Parathyroid adenoma (tissue), 2 donors: ENCODE measurements around the gene SEH1L.
"Not testable (repeated sequence)": the region's sequence is repeated elsewhere in the genome, so short reads cannot be mapped to it uniquely, and the experiment has no call there.

Source experiments
- H2AFZ ChIP-seq: fragments of 300-600 bp; sonication (generic); one replicate; pipeline ENCODE4 v1.7.0; 2017; ENCODE audit warnings: antibody characterized with exemption, mild to moderate bottlenecking
- H3K27ac ChIP-seq: fragments of 300-600 bp; sonication (generic); one replicate; pipeline ENCODE4 v1.7.0; 2017
- H3K27me3 ChIP-seq: fragments of 300-600 bp; sonication (generic); one replicate; pipeline ENCODE4 v1.7.0; 2017; ENCODE audit warnings: low read length; ENCODE audit not compliant: control insufficient read depth, insufficient read depth
- H3K36me3 ChIP-seq: fragments of 300-600 bp; sonication (generic); one replicate; pipeline ENCODE4 v1.7.0; 2017; ENCODE audit warnings: low read length; ENCODE audit not compliant: control insufficient read depth, insufficient read depth
- H3K4me1 ChIP-seq: fragments of 300-600 bp; sonication (generic); one replicate; pipeline ENCODE4 v1.7.0; 2017; ENCODE audit warnings: control low read depth
- H3K4me2 ChIP-seq: fragments of 300-600 bp; sonication (generic); one replicate; pipeline ENCODE4 v1.7.0; 2017; ENCODE audit warnings: low read length
- H3K4me3 ChIP-seq: fragments of 300-600 bp; sonication (generic); one replicate; pipeline ENCODE4 v1.7.0; 2017; ENCODE audit warnings: low read depth, low read length
- H3K79me2 ChIP-seq: fragments of 300-600 bp; sonication (generic); one replicate; pipeline ENCODE4 v1.7.0; 2017; ENCODE audit warnings: control low read depth
- H3K9ac ChIP-seq: fragments of 300-600 bp; sonication (generic); one replicate; pipeline ENCODE4 v1.7.0; 2017; ENCODE audit warnings: mild to moderate bottlenecking
- H3K9me3 ChIP-seq: fragments of 300-600 bp; sonication (generic); one replicate; pipeline ENCODE4 v1.7.0; 2017; ENCODE audit warnings: low read length; ENCODE audit not compliant: control insufficient read depth
- TF ChIP-seq, protein P1 (sequence below): fragments of 300-600 bp; sonication (generic); IDR thresholded peaks from one replicate; pipeline ENCODE4 v1.7.0; 2017; ENCODE audit warnings: antibody characterized with exemption, mild to moderate bottlenecking
- donor health status: primary hyperparathyroidism.

Gene SEH1L

DNA sequence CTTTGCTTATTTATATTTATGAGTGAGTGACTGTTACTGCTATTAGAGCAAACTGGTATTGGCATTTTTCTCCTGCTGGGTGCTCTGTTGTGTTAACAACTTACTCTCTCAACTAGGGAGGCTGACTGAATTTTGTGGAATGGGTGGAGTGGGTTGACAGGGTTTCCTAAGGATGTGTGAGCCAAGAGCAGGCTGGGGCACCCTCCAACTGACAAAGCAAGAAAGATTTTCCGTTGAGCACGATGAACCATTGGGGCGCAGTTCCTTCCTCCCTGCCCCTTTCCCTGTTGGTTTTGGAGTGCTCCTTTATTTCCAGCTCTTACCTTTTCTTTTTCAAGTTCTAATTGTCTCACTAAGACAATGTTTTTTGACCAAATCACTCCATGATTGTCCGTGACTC, 20.3 kb downstream of the SEH1L start:
- no peak overlapping the region for H3K27ac ChIP-seq
- no peaks in the 10 kb centered on the region for H3K36me3 ChIP-seq
- no peak overlapping the region for H3K4me3 ChIP-seq
- H3K79me2 ChIP-seq: peaks cover 16% of the 10 kb centered on the region
- H3K9ac ChIP-seq: no peak overlapping the region
- H3K4me2 ChIP-seq: no peak overlapping the region
- H2AFZ ChIP-seq: no peak overlapping the region
- H3K4me1 ChIP-seq: no peaks in the 10 kb centered on the region
- no peaks in the 10 kb centered on the region for H3K9me3 ChIP-seq
- TF ChIP-seq, protein P1, sequence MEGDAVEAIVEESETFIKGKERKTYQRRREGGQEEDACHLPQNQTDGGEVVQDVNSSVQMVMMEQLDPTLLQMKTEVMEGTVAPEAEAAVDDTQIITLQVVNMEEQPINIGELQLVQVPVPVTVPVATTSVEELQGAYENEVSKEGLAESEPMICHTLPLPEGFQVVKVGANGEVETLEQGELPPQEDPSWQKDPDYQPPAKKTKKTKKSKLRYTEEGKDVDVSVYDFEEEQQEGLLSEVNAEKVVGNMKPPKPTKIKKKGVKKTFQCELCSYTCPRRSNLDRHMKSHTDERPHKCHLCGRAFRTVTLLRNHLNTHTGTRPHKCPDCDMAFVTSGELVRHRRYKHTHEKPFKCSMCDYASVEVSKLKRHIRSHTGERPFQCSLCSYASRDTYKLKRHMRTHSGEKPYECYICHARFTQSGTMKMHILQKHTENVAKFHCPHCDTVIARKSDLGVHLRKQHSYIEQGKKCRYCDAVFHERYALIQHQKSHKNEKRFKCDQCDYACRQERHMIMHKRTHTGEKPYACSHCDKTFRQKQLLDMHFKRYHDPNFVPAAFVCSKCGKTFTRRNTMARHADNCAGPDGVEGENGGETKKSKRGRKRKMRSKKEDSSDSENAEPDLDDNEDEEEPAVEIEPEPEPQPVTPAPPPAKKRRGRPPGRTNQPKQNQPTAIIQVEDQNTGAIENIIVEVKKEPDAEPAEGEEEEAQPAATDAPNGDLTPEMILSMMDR: no peak
- no peaks in the 10 kb centered on the region for H3K27me3 ChIP-seq

DNA sequence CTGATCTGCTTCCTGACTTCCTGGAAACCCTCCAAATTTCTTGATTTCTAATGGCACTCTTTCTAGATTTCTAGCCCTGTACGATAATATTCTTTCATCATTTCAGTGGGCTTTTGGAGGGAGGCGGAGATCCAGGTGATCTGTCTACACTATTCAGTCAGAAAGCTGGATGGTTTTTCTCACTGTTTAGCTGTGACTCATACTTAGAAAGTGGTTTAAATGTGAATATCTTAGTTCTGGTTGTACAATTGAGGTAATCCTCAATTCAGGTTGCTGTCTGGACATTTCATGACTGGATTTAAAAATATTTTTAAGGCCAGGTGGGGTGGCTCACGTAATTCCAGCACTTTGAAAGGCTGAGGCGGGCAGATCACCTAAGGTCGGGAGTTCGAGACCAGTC, 20.8 kb downstream of the SEH1L start:
- no peak overlapping the region for H3K27ac ChIP-seq
- TF ChIP-seq, protein P1: no peak
- H3K4me2 ChIP-seq: no peak overlapping the region
- no peak overlapping the region for H3K9ac ChIP-seq
- H3K36me3 ChIP-seq: no peaks in the 10 kb centered on the region
- H3K4me1 ChIP-seq: no peaks in the 10 kb centered on the region
- H3K9me3 ChIP-seq: no peaks in the 10 kb centered on the region
- no peak overlapping the region for H3K4me3 ChIP-seq
- H3K27me3 ChIP-seq: no peaks in the 10 kb centered on the region
- no peak overlapping the region for H2AFZ ChIP-seq
- peaks cover 16% of the 10 kb centered on the region for H3K79me2 ChIP-seq

DNA sequence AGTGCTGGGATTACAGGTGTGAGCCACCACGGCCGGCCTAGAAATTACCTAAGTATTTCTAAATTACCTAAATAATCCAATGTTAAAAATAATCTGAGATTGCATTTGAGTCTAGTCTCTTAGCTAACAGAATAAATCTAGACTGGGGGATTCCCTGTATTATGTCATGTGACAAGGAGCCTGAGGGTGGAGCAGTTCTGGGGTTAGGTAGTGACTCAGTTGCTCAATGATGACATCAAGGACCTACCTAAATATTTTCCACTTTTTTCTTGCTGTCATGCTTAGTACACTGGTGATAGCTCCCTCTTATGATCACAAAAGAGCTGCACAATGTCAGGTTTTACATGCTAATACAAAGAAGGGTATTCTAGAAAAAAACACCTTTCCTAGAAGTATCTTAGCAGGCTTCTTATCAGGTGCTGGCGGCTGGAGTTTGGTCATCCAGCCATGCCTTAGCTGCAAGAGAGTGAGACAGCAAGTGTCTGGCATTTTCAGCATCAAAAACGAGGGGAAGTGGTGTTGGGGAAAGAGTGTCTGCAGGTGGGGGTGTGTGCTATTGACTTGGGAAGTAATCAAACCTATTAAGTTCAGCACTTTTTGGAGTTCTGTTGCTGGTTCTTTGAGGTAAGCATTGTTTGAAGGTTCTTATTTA, 25.9 kb downstream of the SEH1L start:
- no peaks in the 10 kb centered on the region for H3K36me3 ChIP-seq
- H2AFZ ChIP-seq: no peak overlapping the region
- H3K4me2 ChIP-seq: no peak overlapping the region
- H3K27me3 ChIP-seq: no peaks in the 10 kb centered on the region
- H3K79me2 ChIP-seq: peaks cover 17% of the 10 kb centered on the region
- H3K9ac ChIP-seq: no peak overlapping the region
- TF ChIP-seq, protein P1: no peak
- H3K27ac ChIP-seq: no peak overlapping the region
- H3K4me1 ChIP-seq: no peaks in the 10 kb centered on the region
- no peak overlapping the region for H3K4me3 ChIP-seq
- H3K9me3 ChIP-seq: no peaks in the 10 kb centered on the region

DNA sequence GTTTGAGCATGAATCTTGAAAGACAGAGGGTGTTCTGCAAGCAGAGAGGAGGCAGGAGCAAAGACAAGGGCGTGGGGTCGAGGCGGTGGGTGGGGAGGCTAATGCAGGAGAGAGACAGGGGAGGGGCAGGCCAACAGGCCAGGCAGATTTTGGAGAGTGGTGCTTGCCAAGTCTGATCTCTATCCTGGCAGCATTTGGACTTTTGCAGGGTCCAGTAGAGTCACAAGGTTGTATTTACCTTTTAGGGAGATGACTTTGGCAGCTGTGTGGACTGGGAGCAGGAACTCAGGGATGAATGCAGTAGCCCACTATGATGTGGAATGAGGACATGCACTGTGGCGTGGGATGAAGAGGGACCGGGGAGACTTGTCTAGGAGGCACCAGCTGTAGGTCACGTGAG, 27.7 kb downstream of the SEH1L start:
- no peaks in the 10 kb centered on the region for H3K36me3 ChIP-seq
- H3K79me2 ChIP-seq: peaks cover 10% of the 10 kb centered on the region
- H3K27ac ChIP-seq: no peak overlapping the region
- TF ChIP-seq, protein P1: no peak
- no peak overlapping the region for H2AFZ ChIP-seq
- H3K9ac ChIP-seq: no peak overlapping the region
- no peak overlapping the region for H3K4me3 ChIP-seq
- no peaks in the 10 kb centered on the region for H3K9me3 ChIP-seq
- no peaks in the 10 kb centered on the region for H3K27me3 ChIP-seq
- no peak overlapping the region for H3K4me2 ChIP-seq
- no peaks in the 10 kb centered on the region for H3K4me1 ChIP-seq

DNA sequence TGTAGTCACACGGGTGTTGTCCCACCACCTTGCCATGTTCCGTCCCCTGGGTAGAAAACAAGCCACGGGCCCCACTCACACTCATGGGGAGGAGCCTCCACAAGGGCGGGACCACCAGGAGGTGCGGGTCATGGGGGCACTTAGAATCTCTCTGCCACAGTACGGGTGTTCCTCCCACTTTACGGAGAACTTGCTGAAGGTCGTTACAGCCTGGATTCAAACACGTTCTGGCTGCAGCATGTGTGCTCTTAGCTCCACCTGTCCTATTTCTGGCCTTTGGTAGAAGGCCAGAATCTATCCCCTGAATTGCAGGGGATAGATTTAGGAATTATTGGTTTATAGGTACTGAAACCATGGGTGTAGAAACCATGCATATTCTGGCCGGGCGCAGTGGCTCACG, 28.5 kb downstream of the SEH1L start:
- Histone ChIP-seq H3K27me3 (no peaks in the 10 kb centered on the region), H3K36me3 (no peaks in the 10 kb centered on the region)
- TF ChIP-seq, protein P1: no peak

DNA sequence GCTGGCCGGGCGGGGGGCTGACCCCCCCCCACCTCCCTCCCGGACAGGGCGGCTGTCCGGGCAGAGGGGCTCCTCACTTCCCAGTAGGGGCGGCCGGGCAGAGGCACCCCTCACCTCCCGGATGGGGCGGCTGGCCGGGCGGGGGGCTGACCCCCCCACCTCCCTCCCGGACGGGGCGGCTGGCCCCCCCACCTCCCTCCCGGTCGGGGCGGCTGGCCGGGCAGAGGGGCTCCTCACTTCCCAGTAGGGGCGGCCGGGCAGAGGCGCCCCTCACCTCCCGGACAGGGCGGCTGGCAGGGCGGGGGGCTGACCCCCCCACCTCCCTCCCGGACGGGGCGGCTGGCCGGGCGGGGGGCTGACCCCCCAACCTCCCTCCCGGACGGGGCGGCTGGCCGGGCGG, 32.3 kb downstream of the SEH1L start:
- H3K9me3 ChIP-seq, H3K79me2 ChIP-seq, H3K36me3 ChIP-seq, H3K27me3 ChIP-seq, H2AFZ ChIP-seq, H3K9ac ChIP-seq, H3K27ac ChIP-seq, H3K4me2 ChIP-seq, H3K4me3 ChIP-seq, H3K4me1 ChIP-seq: not testable (repeated sequence)

More for the DNA sequence above, 28.5 kb downstream of the SEH1L start:
- H2AFZ ChIP-seq: no peak overlapping the region
- H3K9ac ChIP-seq: no peak overlapping the region
- no peak overlapping the region for H3K27ac ChIP-seq
- peaks cover 10% of the 10 kb centered on the region for H3K79me2 ChIP-seq
- H3K4me2 ChIP-seq: no peak overlapping the region
- H3K9me3 ChIP-seq: no peaks in the 10 kb centered on the region
- no peak overlapping the region for H3K4me3 ChIP-seq
- no peaks in the 10 kb centered on the region for H3K4me1 ChIP-seq
